HG02610 (cell line): ENCODE results near the gene ZNF668.

ENCODE experiments used
- ATAC-seq: cut with Tn5 transposase; IDR thresholded peaks from one replicate; pipeline ENCODE4 v1.9.1; 2021; ENCODE audit warnings: mild to moderate bottlenecking, moderate library complexity; ENCODE audit not compliant: unreplicated experiment

ZNF668 gene

DNA sequence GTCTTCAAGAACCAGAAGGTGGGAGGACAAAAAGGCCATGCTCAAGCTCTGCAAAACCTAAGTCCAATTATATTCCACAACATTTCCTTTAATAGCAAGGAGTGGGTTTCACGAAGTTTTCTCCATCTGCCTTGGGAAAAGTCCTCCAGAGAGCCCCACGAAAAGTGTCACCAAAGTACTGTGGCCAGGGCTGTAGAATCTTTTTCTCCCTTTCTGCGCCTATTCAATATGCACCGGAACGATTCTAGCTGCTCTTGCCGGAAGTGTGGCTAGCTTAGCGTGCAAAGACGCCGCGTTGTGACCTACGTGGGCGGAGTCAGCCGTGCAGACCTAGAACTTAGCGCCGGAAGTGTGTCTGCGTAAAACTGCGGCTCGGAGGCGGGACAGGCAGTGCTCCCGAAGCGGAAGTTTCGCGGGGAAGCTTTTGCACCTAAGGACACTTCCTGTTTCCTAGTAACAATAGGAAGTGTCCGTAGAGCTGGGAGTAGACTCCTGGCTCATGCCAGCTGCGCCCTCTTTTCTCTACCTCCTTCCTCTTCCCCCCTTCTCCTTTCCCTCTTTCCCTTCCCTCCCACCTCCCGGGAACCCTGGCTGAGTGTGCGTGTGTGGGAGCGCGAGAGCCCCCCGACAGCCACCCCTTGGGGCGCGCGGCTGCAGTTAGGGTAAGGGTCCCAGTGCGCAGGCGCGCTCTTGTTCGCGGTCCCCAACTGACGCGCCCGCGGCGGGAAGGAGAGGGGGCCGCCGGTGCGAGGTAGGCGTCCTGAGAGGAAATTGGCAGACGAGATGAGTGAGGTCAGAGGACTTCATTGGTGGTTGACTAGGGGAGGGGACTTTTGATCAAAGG lies at the start of gene ZNF668, which contains the start of gene ZNF646:
ZNF668 (minus strand) TSS at position 271 of the 844 bp plus-strand sequence. CDS start 9,781 bp downstream, outside the sequence.
ZNF646 (plus strand) TSS at position 453 of the 844 bp plus-strand sequence. CDS start 1,903 bp downstream, outside the sequence.
- ATAC-seq, result peak; percentile 71

- ATAC-seq, result no peak
Observed at GRCh38 chr16:31120129-31120528, 46.1 kb upstream of the ZNF668 start.

GRCh38 chr16:31118223-31119155 lies 44.4 kb upstream of the ZNF668 start:
- ATAC-seq, result no peak

GRCh38 chr16:31117384-31118222 lies 43.6 kb upstream of the ZNF668 start, which contains the start of gene KAT8:
TSS of gene KAT8 (plus strand) at chr16:31117664. CDS start at chr16:31117682, 18 bp downstream.
- peak; percentile 89 for ATAC-seq

DNA sequence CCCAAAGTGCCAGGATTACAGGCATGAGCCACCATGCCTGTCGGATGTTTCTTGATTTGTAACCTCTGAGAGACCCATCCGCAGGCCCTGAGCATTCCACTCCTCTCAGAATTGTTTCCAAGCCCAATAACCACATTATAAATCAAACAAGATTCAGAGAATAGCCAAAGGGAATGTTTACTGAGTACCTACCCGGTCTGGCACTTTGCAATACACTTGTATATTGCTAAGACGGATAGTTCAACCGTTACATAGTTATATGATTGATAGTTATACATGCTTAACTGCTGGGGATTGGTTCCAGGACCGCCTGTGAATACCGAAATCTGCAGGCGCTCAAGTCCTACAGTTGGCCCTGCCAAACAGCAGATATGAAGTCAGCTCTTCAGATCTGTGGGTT lies 40.4 kb upstream of the ZNF668 start:
- ATAC-seq, result no peak

GRCh38 chr16:31113121-31114120 lies 39.4 kb upstream of the ZNF668 start:
- no peak for ATAC-seq

- no peak for ATAC-seq
Observed at GRCh38 chr16:31112711-31113110, 38.7 kb upstream of the ZNF668 start.

DNA sequence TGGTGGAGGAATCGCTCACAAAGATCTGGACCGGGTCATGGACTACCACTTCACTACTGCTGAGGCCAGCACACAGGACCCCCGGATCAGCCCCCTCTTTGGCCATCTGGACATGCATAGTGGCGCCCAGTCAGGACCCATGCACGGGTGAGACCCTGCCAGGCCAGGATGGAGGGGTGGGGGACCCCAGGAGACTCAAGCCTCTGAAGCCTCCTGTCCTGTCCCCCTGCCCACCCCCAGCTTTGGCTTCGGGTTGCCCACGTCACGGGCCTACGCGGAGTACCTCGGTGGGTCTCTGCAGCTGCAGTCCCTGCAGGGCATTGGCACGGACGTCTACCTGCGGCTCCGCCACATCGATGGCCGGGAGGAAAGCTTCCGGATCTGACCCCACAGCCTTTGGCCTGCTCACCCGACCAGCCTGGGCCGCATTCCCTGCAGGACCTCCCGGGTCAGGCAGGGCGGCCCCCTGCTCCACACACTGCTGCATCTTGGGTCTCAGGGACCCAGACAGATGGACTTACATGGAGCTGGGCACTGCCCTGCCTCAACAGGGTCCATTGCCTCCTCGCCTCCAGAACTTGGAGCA lies 37.9 kb upstream of the ZNF668 start:
- ATAC-seq, result no peak

GRCh38 chr16:31110106-31111034 lies 36.3 kb upstream of the ZNF668 start:
- no peak for ATAC-seq

DNA sequence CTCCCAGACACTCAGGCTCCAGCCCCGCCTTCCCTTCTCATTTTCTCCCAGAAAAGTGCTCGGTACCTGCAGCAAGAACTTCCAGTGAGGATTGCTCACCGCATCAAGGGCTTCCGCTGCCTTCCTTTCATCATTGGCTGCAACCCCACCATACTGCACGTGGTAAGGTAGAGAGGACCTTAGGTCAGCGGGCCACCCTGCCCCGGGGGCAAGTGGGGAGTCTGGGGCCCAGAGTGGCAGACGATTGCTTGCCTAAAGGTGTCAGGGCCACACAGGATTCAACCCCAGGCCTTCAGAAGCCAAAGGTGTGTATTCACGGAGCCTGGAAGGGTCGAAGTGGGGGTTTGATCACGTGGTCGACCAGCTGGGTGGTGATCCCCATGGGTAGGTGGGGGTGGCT lies 35.6 kb upstream of the ZNF668 start:
- no peak for ATAC-seq

DNA sequence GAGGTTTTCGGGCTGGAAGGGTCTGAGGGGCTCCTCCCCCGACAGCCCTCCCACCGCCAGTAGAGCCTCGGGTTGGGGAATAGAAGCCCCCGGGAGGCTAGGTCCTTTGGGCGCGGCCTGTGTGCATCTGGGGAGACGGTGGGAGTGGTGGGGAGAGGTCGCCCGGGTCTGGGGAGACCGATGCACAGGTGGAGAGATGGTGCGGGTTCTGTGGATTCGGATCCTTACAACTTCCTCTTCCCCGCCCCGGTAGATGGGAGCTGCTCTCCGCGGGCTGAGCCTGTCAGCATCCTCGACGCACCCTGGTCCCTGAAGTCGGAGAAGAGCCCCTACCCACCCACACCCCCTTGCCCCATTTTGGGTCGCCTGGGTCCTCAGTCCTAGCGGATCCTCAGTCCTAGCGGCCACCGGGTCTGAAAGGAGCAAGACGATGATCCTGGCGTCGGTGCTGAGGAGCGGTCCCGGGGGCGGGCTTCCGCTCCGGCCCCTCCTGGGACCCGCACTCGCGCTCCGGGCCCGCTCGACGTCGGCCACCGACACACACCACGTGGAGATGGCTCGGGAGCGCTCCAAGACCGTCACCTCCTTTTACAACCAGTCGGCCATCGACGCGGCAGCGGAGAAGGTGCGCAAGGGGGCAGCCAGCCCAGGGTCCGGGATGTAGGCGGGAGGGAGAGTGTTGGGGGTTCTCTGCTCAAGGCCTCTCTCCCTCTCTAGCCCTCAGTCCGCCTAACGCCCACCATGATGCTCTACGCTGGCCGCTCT lies 34.9 kb upstream of the ZNF668 start:
- ATAC-seq, result no peak

- ATAC-seq, result peak; percentile 79
Observed at GRCh38 chr16:31108035-31108793, 34.2 kb upstream of the ZNF668 start, which contains the start of gene BCKDK. TSS of gene BCKDK (plus strand) at chr16:31108386. CDS start at chr16:31109224, 838 bp downstream.

DNA sequence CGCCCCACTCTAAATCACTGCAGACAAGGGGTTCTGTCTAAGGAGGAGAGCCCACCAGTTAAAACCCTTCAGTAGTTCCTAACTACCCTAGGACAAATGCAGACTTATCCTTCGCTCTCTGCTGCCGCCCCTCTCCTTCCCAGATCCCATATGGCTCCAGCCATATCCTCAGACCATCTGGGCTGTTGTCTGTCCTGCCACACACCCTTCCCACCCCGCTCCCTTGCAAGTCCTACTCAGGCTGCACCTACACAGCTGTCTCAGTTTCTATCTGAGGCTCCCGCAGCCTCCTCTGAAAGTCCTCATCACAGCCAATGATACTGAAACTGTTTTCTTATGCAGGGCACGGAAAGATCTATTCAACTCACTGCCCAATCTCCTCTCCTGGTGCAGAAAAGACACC lies 33.4 kb upstream of the ZNF668 start:
- ATAC-seq, result peak; percentile 55

GRCh38 chr16:31106509-31107464 lies 32.7 kb upstream of the ZNF668 start:
- ATAC-seq, result no peak

- peak; percentile 39 for ATAC-seq
Observed at GRCh38 chr16:31105677-31106213, 31.7 kb upstream of the ZNF668 start.
